ENCODE data around the gene ADH1C. TPM values are rescaled to one million over a fixed set of nuclear protein-coding genes. Genes with fewer than 3 reads are reported as not detected.
"Not testable (repeated sequence)": the region's sequence is repeated elsewhere in the genome, so short reads cannot be mapped to it uniquely, and the experiment has no call there.

Gene ADH1C
- total and polyA plus RNA-seq, 2 donors, result 0.33 to 3.3 TPM

DNA sequence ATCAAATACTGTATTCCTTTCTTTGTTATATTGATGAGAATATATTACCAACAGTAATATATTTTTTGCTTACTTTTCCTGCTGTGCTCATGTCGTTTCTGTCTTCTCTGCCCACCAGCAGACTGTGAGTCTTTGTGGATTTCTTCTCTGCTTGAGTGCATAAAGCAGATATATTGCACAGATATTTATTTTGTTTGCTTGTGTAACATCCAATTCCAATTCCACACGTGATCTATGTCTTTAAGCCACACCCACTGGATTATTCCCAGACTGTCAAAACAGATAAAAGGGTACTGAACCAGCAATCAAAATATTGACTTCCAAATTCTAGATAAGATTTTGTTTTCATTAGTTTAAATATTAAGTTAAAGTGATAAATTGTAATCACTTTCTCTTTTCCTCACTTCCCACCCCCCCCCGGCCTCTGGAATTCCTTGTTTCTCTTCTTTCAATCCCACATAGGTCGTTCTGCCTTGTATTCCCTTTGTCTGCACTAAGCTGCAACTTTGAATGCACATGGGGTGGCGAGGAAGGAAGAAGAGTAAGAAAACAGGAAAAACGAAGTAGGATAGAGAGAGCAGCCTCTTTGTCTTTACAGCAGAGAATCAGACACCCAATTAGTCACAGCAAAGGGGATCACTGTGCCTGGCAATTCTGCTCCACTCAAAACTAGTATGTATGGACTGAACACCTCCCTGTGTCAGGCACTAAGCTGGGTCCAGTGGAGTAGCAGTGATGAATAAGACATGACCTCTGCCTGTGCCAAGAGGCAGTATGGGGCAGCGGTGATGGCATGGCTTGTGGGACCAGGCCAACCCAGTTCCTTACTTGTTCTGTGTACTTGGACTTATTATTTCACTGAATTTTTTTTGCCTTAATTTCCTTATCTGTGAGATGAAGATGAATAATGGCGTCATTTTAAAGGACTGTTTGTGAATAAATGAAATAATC is 31.0 kb downstream of the ADH1C start, which contains the start of gene ADH1B:
TSS of gene ADH1B (minus strand) at position 161 of the 951 bp plus-strand sequence. CDS start at position 91, 70 bp downstream.
- no peak within 1 kb of the TSS for H3K27ac ChIP-seq (ENCODE audit: low read depth in 1 of 2, low read length in 1 of 2)
- no peaks in the 10 kb centered on the region for H3K27me3 ChIP-seq (ENCODE audit: control insufficient read depth in 2 of 2, insufficient read depth in 1 of 2, low read length in 1 of 2)
- H3K4me3 ChIP-seq (ENCODE audit: low read length in 2 of 2), result no peak within 1 kb of the TSS
- whole genome bisulfite sequencing, result 65% methylated on average over 8 of the region's 8 CpGs
- DNase-seq (ENCODE audit: low read depth in 6 of 9, low spot score in 9 of 9), result no peak
- H3K9me3 ChIP-seq (ENCODE audit: control insufficient read depth in 2 of 2, insufficient read depth in 1 of 2, low read length in 1 of 2), result no peaks in the 10 kb centered on the region
- H3K4me1 ChIP-seq (ENCODE audit: control insufficient read depth in 2 of 2, insufficient read depth in 2 of 2, low read length in 2 of 2), result no peaks in the 10 kb centered on the region
- H3K36me3 ChIP-seq (ENCODE audit: control insufficient read depth in 2 of 2, insufficient read depth in 2 of 2, low read length in 1 of 2), result no peaks in the 10 kb centered on the region

DNA sequence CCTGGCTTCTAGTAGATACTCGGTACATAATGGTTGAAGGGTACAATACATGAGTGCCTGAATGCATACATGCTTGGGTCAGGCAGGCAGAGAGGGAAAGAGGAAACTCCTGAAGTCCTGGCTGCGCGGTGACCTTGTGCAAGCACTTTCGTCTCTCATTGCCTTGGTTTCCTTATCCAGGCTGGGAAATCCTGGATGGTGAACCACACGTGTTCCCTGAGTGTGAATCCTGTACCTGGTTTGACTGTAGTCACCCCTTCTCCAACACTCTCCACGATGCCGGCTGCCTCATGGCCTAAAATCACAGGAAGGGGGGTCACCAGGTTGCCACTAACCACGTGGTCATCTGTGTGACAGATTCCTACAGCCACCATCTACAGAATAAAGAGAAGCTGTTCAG is 34.7 kb downstream of the ADH1C start:
- not testable (repeated sequence) for H3K27ac ChIP-seq (ENCODE audit: low read depth in 1 of 2, low read length in 1 of 2); H3K27me3 ChIP-seq (ENCODE audit: control insufficient read depth in 2 of 2, insufficient read depth in 1 of 2, low read length in 1 of 2); H3K4me3 ChIP-seq (ENCODE audit: low read length in 2 of 2); DNase-seq (ENCODE audit: low read depth in 6 of 9, low spot score in 9 of 9); H3K4me1 ChIP-seq (ENCODE audit: control insufficient read depth in 2 of 2, insufficient read depth in 2 of 2, low read length in 2 of 2); H3K9me3 ChIP-seq (ENCODE audit: control insufficient read depth in 2 of 2, insufficient read depth in 1 of 2, low read length in 1 of 2); H3K36me3 ChIP-seq (ENCODE audit: control insufficient read depth in 2 of 2, insufficient read depth in 2 of 2, low read length in 1 of 2)
- WGBS, result 92% methylated on average over 8 of the region's 8 CpGs

DNA sequence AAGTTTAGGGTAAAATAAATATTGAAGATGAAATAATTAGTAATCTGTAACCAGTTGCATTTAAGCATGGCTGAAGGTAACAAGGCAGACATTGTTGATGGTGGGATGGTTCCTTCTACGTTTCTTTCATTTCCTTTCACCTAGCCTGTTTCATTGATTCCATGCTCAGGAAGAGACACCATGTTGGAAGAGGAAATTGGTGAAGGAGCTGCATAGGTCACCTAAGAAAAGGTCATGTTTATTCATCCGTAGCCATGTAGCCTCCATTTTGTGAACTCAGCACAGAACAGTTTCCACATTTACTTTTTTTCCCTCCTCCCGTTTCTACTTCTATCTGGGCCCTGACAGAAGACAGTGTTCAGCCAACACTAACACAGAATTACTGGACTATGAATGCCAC is 35.2 kb downstream of the ADH1C start:
- Histone ChIP-seq H3K36me3 (ENCODE audit: control insufficient read depth in 2 of 2, insufficient read depth in 2 of 2, low read length in 1 of 2) (no peaks in the 10 kb centered on the region), H3K9me3 (ENCODE audit: control insufficient read depth in 2 of 2, insufficient read depth in 1 of 2, low read length in 1 of 2) (no peaks in the 10 kb centered on the region), H3K27me3 (ENCODE audit: control insufficient read depth in 2 of 2, insufficient read depth in 1 of 2, low read length in 1 of 2) (no peaks in the 10 kb centered on the region), H3K27ac (ENCODE audit: low read depth in 1 of 2, low read length in 1 of 2) (no peak overlapping the region), H3K4me3 (ENCODE audit: low read length in 2 of 2) (no peak overlapping the region), H3K4me1 (ENCODE audit: control insufficient read depth in 2 of 2, insufficient read depth in 2 of 2, low read length in 2 of 2) (no peaks in the 10 kb centered on the region)
- DNase-seq (ENCODE audit: low read depth in 6 of 9, low spot score in 9 of 9), result no peak
- WGBS, result 94% methylated on average over 3 of the region's 3 CpGs

DNA sequence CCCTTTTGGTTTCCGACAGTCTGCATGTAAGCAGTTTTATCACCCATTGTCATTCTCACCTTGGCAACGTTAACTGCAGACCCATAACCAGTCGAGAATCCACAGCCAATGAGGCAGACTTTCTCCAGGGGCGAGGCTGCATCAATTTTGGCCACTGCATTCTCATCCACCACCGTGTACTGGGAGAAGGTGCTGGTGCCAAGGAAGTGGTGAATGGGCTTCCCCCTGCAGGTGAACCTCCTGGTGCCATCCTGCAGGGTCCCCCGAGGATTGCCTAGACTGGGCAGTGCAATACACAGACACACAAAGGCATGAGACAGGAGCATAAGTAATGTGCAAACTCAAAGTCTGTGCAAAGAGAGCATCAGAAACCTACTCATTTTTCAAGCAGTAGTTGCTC is 36.7 kb downstream of the ADH1C start:
- H3K36me3 ChIP-seq (ENCODE audit: control insufficient read depth in 2 of 2, insufficient read depth in 2 of 2, low read length in 1 of 2), result no peaks in the 10 kb centered on the region
- no peaks in the 10 kb centered on the region for H3K27me3 ChIP-seq (ENCODE audit: control insufficient read depth in 2 of 2, insufficient read depth in 1 of 2, low read length in 1 of 2)
- 83% methylated on average over 6 of the region's 6 CpGs for WGBS
- no peak for DNase-seq (ENCODE audit: low read depth in 6 of 9, low spot score in 9 of 9)
- H3K4me1 ChIP-seq (ENCODE audit: control insufficient read depth in 2 of 2, insufficient read depth in 2 of 2, low read length in 2 of 2), result no peaks in the 10 kb centered on the region
- no peak overlapping the region for H3K27ac ChIP-seq (ENCODE audit: low read depth in 1 of 2, low read length in 1 of 2)
- no peak overlapping the region for H3K4me3 ChIP-seq (ENCODE audit: low read length in 2 of 2)
- no peaks in the 10 kb centered on the region for H3K9me3 ChIP-seq (ENCODE audit: control insufficient read depth in 2 of 2, insufficient read depth in 1 of 2, low read length in 1 of 2)

DNA sequence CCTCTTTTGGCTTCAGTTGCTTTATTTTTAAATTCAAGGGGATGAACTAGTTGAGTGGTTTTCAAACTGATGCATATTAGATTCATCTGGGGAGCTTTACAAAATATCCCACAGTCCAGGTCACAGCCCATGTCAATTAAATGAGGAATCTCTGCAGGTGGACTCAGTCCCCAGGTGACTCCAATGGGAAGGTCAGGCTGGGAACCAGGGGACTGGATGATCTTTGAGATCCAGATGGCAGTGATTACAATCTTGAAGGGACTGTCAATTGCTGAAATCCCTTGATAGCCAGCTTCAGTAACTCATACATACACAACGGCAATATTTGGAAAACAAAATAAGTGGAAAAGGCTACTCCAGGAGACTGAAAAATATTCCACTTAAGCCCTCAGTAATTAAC is 38.3 kb downstream of the ADH1C start:
- 98% methylated on average over 1 of the region's 1 CpG for WGBS

DNA sequence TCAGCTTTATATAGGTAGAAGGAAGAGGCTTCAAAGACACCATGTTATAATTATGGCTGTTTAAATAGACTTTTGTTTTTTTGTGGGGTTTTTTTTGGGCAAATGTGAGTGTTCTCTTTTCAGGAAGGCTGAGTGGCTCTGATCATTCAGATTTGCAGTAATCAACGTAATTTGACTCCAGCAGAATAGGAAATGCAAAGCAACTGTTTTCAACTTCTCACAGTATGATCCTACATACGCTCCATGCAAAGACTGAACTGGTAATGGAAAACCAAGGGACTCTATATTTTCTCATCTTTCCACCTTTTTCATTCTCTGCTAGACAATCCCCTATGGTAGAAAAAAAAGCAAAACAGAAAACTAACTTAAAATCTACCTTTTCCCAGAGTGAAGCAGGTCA is 42.2 kb downstream of the ADH1C start:
- Histone ChIP-seq H3K4me1 (ENCODE audit: control insufficient read depth in 2 of 2, insufficient read depth in 2 of 2, low read length in 2 of 2) (no peaks in the 10 kb centered on the region), H3K27ac (ENCODE audit: low read depth in 1 of 2, low read length in 1 of 2) (no peak overlapping the region), H3K9me3 (ENCODE audit: control insufficient read depth in 2 of 2, insufficient read depth in 1 of 2, low read length in 1 of 2) (peaks cover 0 to 4% of the 10 kb centered on the region in 2 donors), H3K36me3 (ENCODE audit: control insufficient read depth in 2 of 2, insufficient read depth in 2 of 2, low read length in 1 of 2) (no peaks in the 10 kb centered on the region), H3K27me3 (ENCODE audit: control insufficient read depth in 2 of 2, insufficient read depth in 1 of 2, low read length in 1 of 2) (no peaks in the 10 kb centered on the region), H3K4me3 (ENCODE audit: low read length in 2 of 2) (no peak overlapping the region)
- WGBS, result 79% methylated on average over 2 of the region's 2 CpGs
- no peak for DNase-seq (ENCODE audit: low read depth in 6 of 9, low spot score in 9 of 9)

More for the DNA sequence above, 38.3 kb downstream of the ADH1C start:
- no peak overlapping the region for H3K4me3 ChIP-seq (ENCODE audit: low read length in 2 of 2)
- H3K4me1 ChIP-seq (ENCODE audit: control insufficient read depth in 2 of 2, insufficient read depth in 2 of 2, low read length in 2 of 2), result no peaks in the 10 kb centered on the region
- no peak for DNase-seq (ENCODE audit: low read depth in 6 of 9, low spot score in 9 of 9)
- no peaks in the 10 kb centered on the region for H3K36me3 ChIP-seq (ENCODE audit: control insufficient read depth in 2 of 2, insufficient read depth in 2 of 2, low read length in 1 of 2)
- no peak overlapping the region for H3K27ac ChIP-seq (ENCODE audit: low read depth in 1 of 2, low read length in 1 of 2)
- no peaks in the 10 kb centered on the region for H3K27me3 ChIP-seq (ENCODE audit: control insufficient read depth in 2 of 2, insufficient read depth in 1 of 2, low read length in 1 of 2)
- H3K9me3 ChIP-seq (ENCODE audit: control insufficient read depth in 2 of 2, insufficient read depth in 1 of 2, low read length in 1 of 2), result no peaks in the 10 kb centered on the region

DNA sequence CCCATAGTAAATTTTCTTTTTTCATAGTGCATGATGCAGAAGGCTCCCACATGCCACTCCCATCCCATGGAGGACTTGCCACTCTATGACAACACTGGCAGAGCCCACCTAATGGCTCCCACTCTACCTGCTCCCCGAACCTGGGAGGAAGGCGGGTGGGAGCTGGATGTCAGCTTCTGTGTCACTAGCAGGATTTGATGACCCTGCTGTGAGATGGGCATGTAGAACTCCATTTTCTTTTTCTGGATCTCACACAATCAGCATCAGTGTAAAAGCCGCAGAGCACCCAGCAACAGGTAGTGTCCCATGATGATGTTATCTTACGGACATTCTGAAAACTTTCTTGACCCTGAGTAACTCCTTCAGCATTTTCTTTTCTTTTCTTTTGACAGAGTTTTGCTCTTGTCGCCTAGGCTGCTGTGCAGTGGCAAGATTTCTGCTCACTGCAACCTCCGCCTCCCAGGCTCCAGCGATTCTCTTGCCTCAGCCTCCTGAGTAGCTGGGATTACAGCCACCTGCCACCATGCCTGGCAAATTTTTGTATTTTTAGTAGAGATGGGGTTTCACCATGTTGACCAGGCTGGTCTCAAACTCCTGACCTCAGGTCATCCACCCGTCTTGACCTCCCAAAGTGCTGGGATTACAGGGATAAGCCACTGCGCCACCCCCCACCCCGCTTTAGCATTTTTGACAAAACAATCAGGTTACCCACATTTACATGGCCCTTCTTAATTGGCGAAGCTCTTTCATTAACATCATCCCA is 46.7 kb downstream of the ADH1C start:
- DNase-seq (ENCODE audit: low read depth in 6 of 9, low spot score in 9 of 9), result no peak
- H3K27me3 ChIP-seq (ENCODE audit: control insufficient read depth in 2 of 2, insufficient read depth in 1 of 2, low read length in 1 of 2), result no peaks in the 10 kb centered on the region
- H3K9me3 ChIP-seq (ENCODE audit: control insufficient read depth in 2 of 2, insufficient read depth in 1 of 2, low read length in 1 of 2), result peaks cover 0 to 18% of the 10 kb centered on the region in 2 donors
- H3K4me3 ChIP-seq (ENCODE audit: low read length in 2 of 2), result no peak overlapping the region
- WGBS, result 96% methylated on average over 11 of the region's 11 CpGs
- H3K4me1 ChIP-seq (ENCODE audit: control insufficient read depth in 2 of 2, insufficient read depth in 2 of 2, low read length in 2 of 2), result no peaks in the 10 kb centered on the region
- H3K36me3 ChIP-seq (ENCODE audit: control insufficient read depth in 2 of 2, insufficient read depth in 2 of 2, low read length in 1 of 2), result no peaks in the 10 kb centered on the region
- H3K27ac ChIP-seq (ENCODE audit: low read depth in 1 of 2, low read length in 1 of 2), result no peak overlapping the region

DNA sequence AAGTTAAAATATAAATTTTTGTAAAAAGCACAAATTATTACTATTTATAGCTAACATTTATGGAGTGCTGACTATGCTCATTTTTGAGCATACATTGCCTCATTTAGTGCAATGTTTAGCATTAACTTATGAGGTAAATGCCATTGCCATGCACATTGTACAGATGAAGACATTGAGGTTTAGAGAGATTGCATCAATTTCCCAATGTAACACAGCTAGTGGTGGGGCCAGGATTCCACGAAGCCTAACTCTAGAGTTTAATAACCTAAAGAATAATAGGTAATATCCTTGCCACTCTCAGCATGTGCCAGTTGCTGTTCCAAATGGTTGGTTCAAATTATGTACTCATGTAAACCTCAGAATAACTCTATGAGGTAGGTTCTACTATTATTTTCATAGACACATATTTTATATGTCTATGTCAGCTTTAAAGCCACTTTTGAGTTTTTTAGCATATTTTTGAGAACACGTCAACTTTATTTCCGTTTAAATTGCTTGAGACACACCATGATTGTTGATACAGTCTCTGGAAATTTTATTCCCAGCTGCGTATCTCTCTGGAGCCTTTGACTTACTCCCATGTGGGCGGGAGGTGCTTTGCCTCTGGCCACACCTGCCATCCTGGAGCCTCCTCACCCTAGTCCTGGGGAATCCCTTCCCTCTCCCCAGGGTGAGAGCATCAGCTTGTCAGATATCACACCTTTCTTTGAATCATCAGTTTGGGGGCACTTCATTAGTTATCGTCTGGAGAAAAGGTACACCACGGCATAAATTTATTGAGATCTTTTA is 51.0 kb downstream of the ADH1C start:
- no peaks in the 10 kb centered on the region for H3K36me3 ChIP-seq (ENCODE audit: control insufficient read depth in 2 of 2, insufficient read depth in 2 of 2, low read length in 1 of 2)
- no peaks in the 10 kb centered on the region for H3K4me1 ChIP-seq (ENCODE audit: control insufficient read depth in 2 of 2, insufficient read depth in 2 of 2, low read length in 2 of 2)
- no peaks in the 10 kb centered on the region for H3K27me3 ChIP-seq (ENCODE audit: control insufficient read depth in 2 of 2, insufficient read depth in 1 of 2, low read length in 1 of 2)
- peaks cover 0 to 18% of the 10 kb centered on the region in 2 donors for H3K9me3 ChIP-seq (ENCODE audit: control insufficient read depth in 2 of 2, insufficient read depth in 1 of 2, low read length in 1 of 2)
- H3K27ac ChIP-seq (ENCODE audit: low read depth in 1 of 2, low read length in 1 of 2), result no peak overlapping the region
- no peak for DNase-seq (ENCODE audit: low read depth in 6 of 9, low spot score in 9 of 9)
- 93% methylated on average over 7 of the region's 7 CpGs for WGBS
- H3K4me3 ChIP-seq (ENCODE audit: low read length in 2 of 2), result no peak overlapping the region
